Esophagus squamous epithelium (tissue), 4 donors: ENCODE data around the gene CRACDL.

ENCODE experiments used
- POLR2A ChIP-seq, 4 donors: fragments of 450-650 bp; IDR thresholded peaks; one replicate each; pipeline ENCODE4 v1.6.1; 2017; ENCODE audit warnings: antibody characterized with exemption in 4 of 4, mild to moderate bottlenecking in 4 of 4, moderate library complexity in 3 of 4
- TF ChIP-seq, protein P1 (sequence below), 6 experiments: fragments of 450-650 bp in 4 of 6; fragments of 200-600 bp in 2 of 6; sonication (generic) in 2 of 6; IDR thresholded peaks; one replicate each; pipeline ENCODE4 v1.5.1; 2016 to 2019; ENCODE audit warnings: antibody characterized with exemption in 6 of 6, mild to moderate bottlenecking in 4 of 6, moderate library complexity in 4 of 6

DNA sequence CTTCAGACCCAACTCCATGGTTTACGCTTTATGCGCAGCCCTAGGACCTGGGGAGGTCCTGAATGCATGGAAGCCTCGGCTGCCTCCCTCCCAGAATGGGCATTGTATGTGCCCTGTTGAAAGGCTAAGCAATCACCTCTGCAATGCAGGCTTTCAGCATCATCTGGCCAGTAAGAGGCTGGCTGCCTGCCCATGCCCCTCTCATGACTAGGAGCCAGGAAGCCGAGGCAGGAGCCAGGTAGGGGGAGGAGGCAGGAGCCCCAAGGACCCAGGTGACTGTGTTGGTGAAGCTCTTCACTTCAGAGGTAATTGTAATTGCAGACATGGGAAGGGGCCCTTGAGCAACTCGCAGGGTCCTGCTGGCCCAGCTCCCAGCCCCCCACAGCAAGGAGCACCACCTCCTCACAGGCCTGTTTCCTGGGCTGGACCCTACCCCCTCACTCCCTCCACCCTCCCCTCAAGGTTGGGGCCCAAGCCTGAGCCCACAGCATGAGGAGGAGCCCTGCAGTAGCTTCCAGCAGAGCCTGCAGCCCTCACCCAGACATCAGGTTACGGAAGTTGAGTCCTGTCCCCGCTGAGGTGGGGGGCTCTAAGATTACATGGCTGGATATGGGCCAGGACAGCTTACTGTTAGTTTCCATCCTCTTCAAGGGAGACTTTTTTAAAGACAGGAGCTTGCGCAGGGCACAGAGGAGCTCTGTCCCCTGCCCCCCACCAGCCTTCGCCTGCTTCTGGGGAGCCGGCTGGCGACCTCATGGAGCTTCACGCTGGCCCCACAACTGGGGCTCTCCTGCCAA lies 21.9 kb downstream of the CRACDL start:
- TF ChIP-seq, protein P1, sequence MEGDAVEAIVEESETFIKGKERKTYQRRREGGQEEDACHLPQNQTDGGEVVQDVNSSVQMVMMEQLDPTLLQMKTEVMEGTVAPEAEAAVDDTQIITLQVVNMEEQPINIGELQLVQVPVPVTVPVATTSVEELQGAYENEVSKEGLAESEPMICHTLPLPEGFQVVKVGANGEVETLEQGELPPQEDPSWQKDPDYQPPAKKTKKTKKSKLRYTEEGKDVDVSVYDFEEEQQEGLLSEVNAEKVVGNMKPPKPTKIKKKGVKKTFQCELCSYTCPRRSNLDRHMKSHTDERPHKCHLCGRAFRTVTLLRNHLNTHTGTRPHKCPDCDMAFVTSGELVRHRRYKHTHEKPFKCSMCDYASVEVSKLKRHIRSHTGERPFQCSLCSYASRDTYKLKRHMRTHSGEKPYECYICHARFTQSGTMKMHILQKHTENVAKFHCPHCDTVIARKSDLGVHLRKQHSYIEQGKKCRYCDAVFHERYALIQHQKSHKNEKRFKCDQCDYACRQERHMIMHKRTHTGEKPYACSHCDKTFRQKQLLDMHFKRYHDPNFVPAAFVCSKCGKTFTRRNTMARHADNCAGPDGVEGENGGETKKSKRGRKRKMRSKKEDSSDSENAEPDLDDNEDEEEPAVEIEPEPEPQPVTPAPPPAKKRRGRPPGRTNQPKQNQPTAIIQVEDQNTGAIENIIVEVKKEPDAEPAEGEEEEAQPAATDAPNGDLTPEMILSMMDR (IDR thresholded peaks at IDR 0.05): no peak
- no peak for TF ChIP-seq POLR2A (IDR thresholded peaks at IDR 0.05)
